Cortex of kidney (tissue), 1 donor: ENCODE data around the gene OTX2.

Experiments
- DNase-seq: peaks from one replicate; lab custom pipeline; 2025; lab: John Stamatoyannopoulos, UW

Gene OTX2

GRCh38 chr14:56810147-56810719 lies at the start of gene OTX2:
Gene OTX2, minus strand, starts transcription at chr14:56810479. Its CDS starts 5,023 bp downstream, at chr14:56805456.
- no peak for DNase-seq

GRCh38 chr14:56858422-56858821 lies 48.1 kb upstream of the OTX2 start:
- DNase-seq: no peak

GRCh38 chr14:56857216-56857615 lies 46.9 kb upstream of the OTX2 start:
- no peak for DNase-seq

GRCh38 chr14:56855891-56856461 lies 45.7 kb upstream of the OTX2 start:
- no peak for DNase-seq

- DNase-seq: no peak
Measured at GRCh38 chr14:56854325-56854724, 44.0 kb upstream of the OTX2 start.

GRCh38 chr14:56846970-56847930 lies 37.0 kb upstream of the OTX2 start:
- DNase-seq: no peak

GRCh38 chr14:56844406-56845002 lies 34.2 kb upstream of the OTX2 start:
- no peak for DNase-seq

- no peak for DNase-seq
Measured at GRCh38 chr14:56841611-56842010, 31.3 kb upstream of the OTX2 start.

- DNase-seq: no peak
Measured at GRCh38 chr14:56840221-56840620, 29.9 kb upstream of the OTX2 start.

GRCh38 chr14:56829151-56829550 lies 18.9 kb upstream of the OTX2 start:
- no peak for DNase-seq

- DNase-seq: no peak
Measured at GRCh38 chr14:56826214-56826613, 15.9 kb upstream of the OTX2 start.

- DNase-seq: no peak
Measured at GRCh38 chr14:56821805-56822610, 11.7 kb upstream of the OTX2 start.

- DNase-seq: no peak
Measured at GRCh38 chr14:56821177-56821576, 10.9 kb upstream of the OTX2 start.

GRCh38 chr14:56817396-56817921 lies 7.2 kb upstream of the OTX2 start:
- DNase-seq: no peak

GRCh38 chr14:56816574-56817391 lies 6.5 kb upstream of the OTX2 start:
- no peak for DNase-seq

- no peak for DNase-seq
Measured at GRCh38 chr14:56815745-56816144, 5.5 kb upstream of the OTX2 start.

- DNase-seq: no peak
Measured at GRCh38 chr14:56814969-56815700, 4.9 kb upstream of the OTX2 start.

- no peak for DNase-seq
Measured at GRCh38 chr14:56814519-56814959, 4.3 kb upstream of the OTX2 start.

GRCh38 chr14:56813143-56813551 lies 2.9 kb upstream of the OTX2 start:
- no peak for DNase-seq
